GM20000 (cell line): ENCODE results near the gene PML.

Source experiments
- DNase-seq: peaks from one replicate; pipeline ENCODE4 v3.0.0; 2012; ENCODE audit warnings: low spot score
- CTCF ChIP-seq: IDR thresholded peaks from 2 replicates; pipeline ENCODE4 v1.5.1; 2012; ENCODE audit warnings: mild to moderate bottlenecking, control low read depth; ENCODE audit errors: extremely low read depth, missing control alignments

Gene PML

GRCh38 chr15:73949496-73949895 lies 45.0 kb upstream of the PML start:
- no peak for DNase-seq
- TF ChIP-seq CTCF: no peak

- no peak for TF ChIP-seq CTCF
Measured at GRCh38 chr15:73950479-73950830, 44.1 kb upstream of the PML start.

GRCh38 chr15:73950831-73951561 lies 43.5 kb upstream of the PML start:
- peak; percentile 71 for TF ChIP-seq CTCF
- peak; percentile 77 for DNase-seq

More at GRCh38 chr15:73950479-73950830, 44.1 kb upstream of the PML start:
- DNase-seq: no peak

GRCh38 chr15:73951601-73952000 lies 42.9 kb upstream of the PML start:
- DNase-seq: no peak

GRCh38 chr15:73952171-73952912 lies 42.2 kb upstream of the PML start:
- no peak for TF ChIP-seq CTCF
- DNase-seq: no peak

More at GRCh38 chr15:73951601-73952000, 42.9 kb upstream of the PML start:
- no peak for TF ChIP-seq CTCF

GRCh38 chr15:73952913-73953750 lies 41.4 kb upstream of the PML start:
- no peak for DNase-seq
- TF ChIP-seq CTCF: no peak
